Measurements from ENCODE around the gene OR11G2.
"Not testable (repeated sequence)": the region's sequence is repeated elsewhere in the genome, so short reads cannot be mapped to it uniquely, and the experiment has no call there.

The OR11G2 gene

GRCh38 chr14:20235415-20235814 lies 44.7 kb downstream of the OR11G2 start:
- not testable (repeated sequence) for DNase-seq

- no peak for DNase-seq
Observed at GRCh38 chr14:20247646-20248246, 57.0 kb downstream of the OR11G2 start.

Data from activated T-cell treated with anti-CD3 and anti-CD28 coated beads, Interleukin-2, amount 50 U/mL, for 1 hour (primary cell).